Ureter (tissue), 1 donor: ENCODE measurements around the gene SLC25A42. TPM values are rescaled to one million over a fixed set of nuclear protein-coding genes. Genes with fewer than 3 reads are reported as not detected.
"Not testable (repeated sequence)": the region's sequence is repeated elsewhere in the genome, so short reads cannot be mapped to it uniquely, and the experiment has no call there.

Experiments
- DNase-seq: peaks from one replicate; pipeline ENCODE4 v3.0.0-alpha.2; 2020; ENCODE audit warnings: low spot score
- total RNA-seq: library from RNA; stranded (reverse); gene quantifications from one replicate; pipeline ENCODE4 v1.2.4, GENCODE V29; 2023
- donor health status: DM: yes; HTN: yes; CAD: no.

Gene SLC25A42
- total RNA-seq, 1 donor from 2014 or later, result 19.6 TPM

DNA sequence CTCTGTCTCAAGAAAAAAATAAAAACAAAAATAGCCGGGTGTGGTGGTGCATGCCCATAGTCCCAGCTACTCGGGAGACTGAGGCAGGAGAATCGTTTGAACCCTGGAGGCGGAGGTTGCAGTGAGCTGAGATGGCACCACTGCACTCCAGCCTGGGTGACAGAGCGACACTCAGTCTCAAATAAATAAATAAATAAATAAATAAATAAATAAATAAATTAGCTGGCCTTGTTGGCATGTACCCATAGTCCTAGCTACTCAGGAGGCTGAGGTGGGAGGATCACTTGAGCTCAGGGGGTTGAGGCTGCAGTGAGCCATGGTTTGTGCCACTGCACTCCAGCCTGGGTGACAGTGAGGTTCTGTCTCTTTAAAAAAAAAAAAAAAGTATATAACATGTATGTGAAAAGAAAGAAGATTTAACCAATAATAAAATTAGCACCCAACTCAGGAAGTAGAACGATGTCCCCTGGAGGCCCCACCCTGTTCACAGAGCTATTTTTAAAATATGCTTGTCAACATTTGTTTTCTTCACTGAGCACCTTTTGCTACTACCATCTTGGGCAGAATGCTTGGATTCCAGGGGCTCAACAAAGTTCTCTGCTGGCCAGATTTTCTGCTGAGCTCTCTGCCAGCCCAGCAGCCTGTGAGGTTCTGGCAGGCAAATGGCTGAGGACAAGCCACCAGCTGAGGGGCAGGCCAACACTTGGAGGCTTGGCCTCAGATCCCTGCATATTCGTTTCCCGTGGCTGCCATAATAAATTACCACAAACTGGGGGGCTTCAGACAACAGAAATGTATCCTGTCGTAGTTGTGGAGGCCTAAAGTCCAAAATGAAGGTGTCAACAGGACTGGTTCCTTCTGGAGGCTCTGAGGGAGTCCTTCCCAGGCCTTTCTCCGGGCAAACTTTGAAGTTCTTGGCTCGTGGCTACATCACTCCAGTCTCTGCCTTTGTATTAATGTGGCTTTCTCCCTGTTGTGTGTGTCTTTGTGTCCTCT lies 5.2 kb downstream of the SLC25A42 start:
- no peak for DNase-seq

- no peak for DNase-seq
These were observed 8.1 kb downstream of the SLC25A42 start for GRCh38 chr19:19071897-19072296.

- no peak for DNase-seq
These were observed 10.5 kb downstream of the SLC25A42 start for GRCh38 chr19:19074196-19074882.

DNA sequence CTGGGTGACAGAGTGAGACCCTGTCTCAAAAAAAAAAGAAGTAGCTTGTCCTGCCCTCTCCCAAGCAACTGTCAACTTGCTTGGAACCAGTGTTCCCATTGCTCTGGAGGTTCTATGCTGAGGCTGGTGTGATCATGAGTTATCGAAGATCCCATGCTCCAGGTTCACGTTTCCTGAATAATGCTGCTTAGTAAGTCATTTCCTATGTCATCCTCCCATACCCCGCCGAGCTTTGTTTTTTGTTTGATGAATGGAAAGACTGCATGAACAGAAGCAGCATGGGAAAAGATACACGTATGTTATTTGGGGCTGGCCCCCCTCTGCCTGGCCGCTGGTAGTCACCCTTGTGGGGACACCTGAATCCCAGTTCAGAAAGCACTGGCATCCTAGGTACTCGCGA lies 11.3 kb downstream of the SLC25A42 start:
- DNase-seq, result no peak

- DNase-seq, result no peak
These were observed 12.7 kb downstream of the SLC25A42 start for GRCh38 chr19:19076476-19076875.

DNA sequence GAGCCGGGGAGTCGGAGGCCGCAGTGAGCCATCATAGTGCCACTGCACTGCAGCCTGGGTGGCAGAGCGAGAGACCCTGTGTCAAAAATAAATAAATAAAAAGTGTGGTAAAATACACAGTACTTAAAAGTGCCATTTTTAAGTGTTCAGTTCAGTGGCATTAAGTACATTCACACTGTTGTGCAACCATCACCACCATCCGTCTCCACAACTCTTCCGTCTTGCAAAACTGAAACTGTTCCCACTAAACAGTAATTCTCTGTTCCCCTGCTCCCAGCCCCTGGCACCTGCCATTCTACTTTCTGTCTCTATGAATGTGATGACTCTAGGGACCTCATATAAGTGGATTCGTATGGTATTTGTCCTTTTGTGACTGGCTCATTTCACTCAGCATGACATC lies 13.3 kb downstream of the SLC25A42 start:
- no peak for DNase-seq

DNA sequence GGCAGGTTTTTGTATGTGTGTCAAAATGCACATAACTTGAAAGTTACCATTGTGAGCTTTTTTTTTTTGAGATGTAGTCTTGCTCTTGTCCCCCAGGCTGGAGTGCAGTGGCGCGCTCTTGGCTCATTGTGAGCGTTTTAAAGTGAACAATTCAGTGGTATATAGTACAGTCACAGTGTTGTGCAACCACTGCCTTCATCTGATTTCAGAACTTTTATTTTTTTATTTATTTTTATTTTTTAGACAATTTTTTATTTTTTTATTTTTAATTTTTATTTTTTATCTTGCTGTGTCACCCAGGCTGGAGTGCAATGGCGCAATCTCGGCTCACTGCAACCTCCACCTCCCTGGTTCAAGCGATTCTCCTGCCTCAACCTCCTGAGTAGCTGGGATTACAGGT lies 15.0 kb downstream of the SLC25A42 start:
- no peak for DNase-seq

- no peak for DNase-seq
These were observed 15.8 kb downstream of the SLC25A42 start for GRCh38 chr19:19079571-19079970.

- no peak for DNase-seq
These were observed 17.9 kb downstream of the SLC25A42 start for GRCh38 chr19:19081642-19082151.

GRCh38 chr19:19083413-19084178 lies 19.8 kb downstream of the SLC25A42 start:
- no peak for DNase-seq

- no peak for DNase-seq
These were observed 23.9 kb downstream of the SLC25A42 start for GRCh38 chr19:19087676-19088075.

DNA sequence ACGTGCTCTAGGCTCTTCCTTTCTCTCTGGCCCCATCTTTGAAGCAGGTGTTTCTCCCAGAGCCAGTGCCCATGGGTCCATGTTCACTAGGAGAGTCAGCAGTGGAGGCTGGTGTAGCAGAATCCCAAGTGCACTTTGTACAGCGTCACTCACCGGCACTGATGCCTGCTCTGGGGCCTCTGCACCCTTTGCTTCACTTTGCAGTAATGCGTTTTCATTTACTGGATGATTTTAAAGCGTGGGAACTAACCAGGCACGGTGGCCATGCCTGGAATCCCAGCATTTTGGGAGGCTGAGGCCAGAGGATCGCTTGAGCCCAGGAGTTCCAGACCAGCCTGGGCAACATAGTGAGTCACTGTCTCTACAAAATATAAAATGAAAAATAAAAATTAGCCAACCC lies 30.7 kb downstream of the SLC25A42 start:
- no peak for DNase-seq

DNA sequence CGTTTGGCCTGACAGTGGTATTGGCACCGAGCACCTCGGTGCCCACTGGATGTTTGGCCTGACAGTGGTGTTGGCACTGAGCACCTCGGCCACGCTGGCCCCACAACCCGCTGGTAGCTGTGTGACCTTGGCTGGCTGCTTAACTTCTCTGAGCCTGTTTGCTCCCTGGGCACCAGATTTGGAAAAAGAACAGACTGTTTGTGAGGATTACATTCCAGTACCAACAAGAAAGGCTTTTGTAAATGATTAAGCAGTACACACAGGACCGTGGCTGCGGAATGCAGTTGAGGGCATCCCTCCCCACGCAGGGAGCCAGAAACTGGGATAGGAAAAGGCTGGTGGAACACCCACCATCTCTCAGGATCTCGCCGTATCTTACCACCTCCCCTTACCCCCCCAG lies 31.9 kb downstream of the SLC25A42 start:
- DNase-seq, result no peak

- DNase-seq, result no peak
These were observed 33.1 kb downstream of the SLC25A42 start for GRCh38 chr19:19096641-19097627.

GRCh38 chr19:19098084-19098702 lies 34.4 kb downstream of the SLC25A42 start:
- DNase-seq, result no peak

DNA sequence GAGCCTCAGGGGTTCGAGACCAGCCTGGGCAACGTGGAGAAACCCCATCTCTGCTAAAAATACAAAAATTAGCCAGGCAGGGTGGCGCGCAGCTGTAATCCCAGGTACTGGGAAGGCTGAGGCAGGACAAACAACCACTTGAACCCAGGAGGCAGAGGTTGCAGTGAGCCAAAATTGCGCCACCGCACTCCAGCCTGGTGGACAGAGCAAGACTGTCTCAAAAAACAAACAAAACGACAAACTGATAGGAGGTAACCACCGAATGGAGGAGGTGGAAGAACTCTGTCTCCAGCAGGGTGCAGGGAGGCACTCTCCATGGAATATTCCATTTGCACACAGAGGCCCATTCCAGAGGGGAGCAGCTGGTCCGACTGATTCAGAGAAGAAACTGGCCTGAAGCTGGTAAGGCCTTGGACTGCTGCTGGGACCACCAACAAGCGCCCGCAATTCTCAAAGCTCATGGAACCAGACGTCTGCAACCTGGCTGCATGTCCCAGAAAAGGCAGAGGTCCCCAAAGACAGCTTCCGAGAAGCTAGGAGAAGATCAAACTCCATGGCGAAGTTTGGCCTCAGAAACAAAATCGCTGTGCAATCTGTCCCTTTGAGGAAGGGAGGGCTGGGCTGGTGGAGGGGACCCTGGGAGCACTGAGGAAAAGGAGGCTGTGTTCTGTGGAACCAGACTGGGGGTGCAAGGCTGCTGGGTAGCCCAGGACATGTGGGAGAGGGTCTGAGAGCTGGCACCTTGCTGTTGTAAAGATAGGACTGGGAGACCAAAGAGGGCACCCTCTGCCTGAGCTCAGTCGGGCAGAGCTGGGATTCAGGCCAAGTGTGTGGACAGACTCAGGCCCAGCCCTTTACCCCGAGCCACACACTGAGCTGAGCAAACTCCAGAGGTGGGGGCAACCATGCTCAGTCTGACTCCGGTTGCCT lies 35.2 kb downstream of the SLC25A42 start:
- DNase-seq, result no peak

- DNase-seq, result no peak
These were observed 37.7 kb downstream of the SLC25A42 start for GRCh38 chr19:19101540-19101939.

GRCh38 chr19:19102566-19102965 lies 38.8 kb downstream of the SLC25A42 start:
- DNase-seq, result not testable (repeated sequence)

DNA sequence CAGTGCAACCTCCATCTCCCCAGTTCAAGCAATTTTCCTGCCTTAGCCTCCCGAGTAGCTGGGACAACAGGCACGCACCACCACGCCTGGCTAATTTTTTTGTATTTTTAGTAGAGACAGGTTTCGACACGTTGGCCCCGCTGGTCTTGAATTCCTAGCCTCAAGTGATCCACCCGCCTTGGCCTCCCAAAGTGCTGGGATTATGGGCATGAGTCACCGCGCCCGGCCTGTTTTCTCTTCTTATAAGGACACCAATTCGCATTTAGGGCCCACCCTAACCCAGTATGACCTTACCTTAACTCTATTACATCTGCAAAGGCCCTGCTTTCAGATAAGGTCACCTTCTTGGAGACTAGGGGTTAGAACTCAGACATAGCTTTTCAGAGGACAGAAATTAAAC lies 39.4 kb downstream of the SLC25A42 start:
- no peak for DNase-seq
